Mononuclear cell (primary cell): ENCODE measurements around the gene KRT39. TPM values are rescaled to one million over a fixed set of nuclear protein-coding genes. Genes with fewer than 3 reads are reported as not detected.
"Not testable (repeated sequence)": the region's sequence is repeated elsewhere in the genome, so short reads cannot be mapped to it uniquely, and the experiment has no call there.

ENCODE experiments used
- H3K27me3 ChIP-seq: 2 replicates; pipeline ENCODE4 v1.6.0; 2011; ENCODE audit warnings: low read length, control low read depth; ENCODE audit not compliant: insufficient read depth
- H3K4me1 ChIP-seq: 2 replicates; pipeline ENCODE4 v1.5.1; 2011; ENCODE audit warnings: mild to moderate bottlenecking, low read length, control low read depth; ENCODE audit not compliant: insufficient read depth
- H3K4me3 ChIP-seq: 2 replicates; pipeline ENCODE4 v1.5.1; 2011; ENCODE audit warnings: mild to moderate bottlenecking, low read length, moderate library complexity
- H3K9me3 ChIP-seq: 2 replicates; pipeline ENCODE4 v1.5.1; 2011; ENCODE audit warnings: low read depth, mild to moderate bottlenecking, control low read depth, low read length
- total RNA-seq: library from RNA; depleted of rRNA; stranded (reverse); fragments of >200 nt; gene quantifications from one replicate; pipeline ENCODE4 v1.2.3, GENCODE V29; 2012

The KRT39 gene
- total RNA-seq: not detected

GRCh38 chr17:40966848-40967247 lies at the start of gene KRT39:
Gene KRT39 (minus strand): TSS chr17:40966948. CDS start chr17:40966856, 92 bp downstream.
- no peaks in the 10 kb centered on the region for H3K9me3 ChIP-seq
- H3K4me3 ChIP-seq: no peak within 1 kb of the TSS
- no peaks in the 10 kb centered on the region for H3K4me1 ChIP-seq
- peaks cover 8% of the 10 kb centered on the region for H3K27me3 ChIP-seq

GRCh38 chr17:41015454-41015853 lies 48.7 kb upstream of the KRT39 start:
- H3K4me3 ChIP-seq: no peak overlapping the region
- no peaks in the 10 kb centered on the region for H3K9me3 ChIP-seq
- H3K27me3 ChIP-seq: no peaks in the 10 kb centered on the region
- H3K4me1 ChIP-seq: no peaks in the 10 kb centered on the region

DNA sequence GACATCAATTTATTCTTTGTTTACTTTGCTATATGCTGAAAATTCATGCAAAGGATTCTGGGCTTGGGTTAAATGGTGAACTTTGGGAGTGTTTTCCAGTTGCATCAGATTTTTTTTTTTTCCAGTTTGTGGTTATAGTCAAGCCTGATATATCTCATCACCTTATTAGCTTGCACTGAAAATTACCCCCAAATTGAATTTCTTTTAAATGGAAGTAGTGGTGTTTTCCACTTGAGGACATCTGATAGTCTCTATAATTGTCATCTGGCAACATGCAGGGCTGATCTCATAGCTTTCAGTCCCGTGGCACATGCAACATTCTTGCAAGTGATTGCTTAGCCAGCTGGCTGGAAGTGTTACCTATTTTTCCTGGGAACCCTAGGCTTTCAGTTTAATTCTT lies 46.9 kb upstream of the KRT39 start:
- H3K4me3 ChIP-seq: no peak overlapping the region
- H3K27me3 ChIP-seq: no peaks in the 10 kb centered on the region
- no peaks in the 10 kb centered on the region for H3K9me3 ChIP-seq
- no peaks in the 10 kb centered on the region for H3K4me1 ChIP-seq

DNA sequence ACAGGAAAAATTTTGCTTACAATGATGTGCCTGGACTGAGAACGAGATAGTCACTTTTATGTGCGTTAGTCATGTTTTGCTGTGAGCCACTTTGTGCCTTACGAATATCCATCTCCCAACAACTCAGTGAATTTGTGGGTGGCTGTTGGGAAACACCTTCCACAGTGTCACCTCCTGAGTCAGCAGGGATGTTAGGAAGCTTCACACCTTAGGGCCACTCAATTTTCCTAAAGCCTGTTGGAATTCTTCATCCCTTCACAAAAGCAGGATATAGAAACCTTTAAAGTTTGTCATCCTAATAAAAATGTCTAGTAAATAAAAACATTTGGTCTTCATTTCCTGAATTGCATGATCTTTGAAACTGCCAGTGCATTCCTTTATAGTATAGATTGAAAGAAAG lies 46.4 kb upstream of the KRT39 start:
- Histone ChIP-seq H3K4me3 (no peak overlapping the region), H3K27me3 (no peaks in the 10 kb centered on the region), H3K9me3 (no peaks in the 10 kb centered on the region), H3K4me1 (no peaks in the 10 kb centered on the region)

GRCh38 chr17:41012326-41013120 lies 45.8 kb upstream of the KRT39 start:
- H3K4me3 ChIP-seq: no peak overlapping the region
- no peaks in the 10 kb centered on the region for H3K27me3 ChIP-seq
- no peaks in the 10 kb centered on the region for H3K9me3 ChIP-seq
- H3K4me1 ChIP-seq: no peaks in the 10 kb centered on the region

GRCh38 chr17:41010441-41010840 lies 43.7 kb upstream of the KRT39 start:
- Histone ChIP-seq H3K27me3 (peaks cover 2% of the 10 kb centered on the region), H3K4me1 (no peaks in the 10 kb centered on the region), H3K9me3 (no peaks in the 10 kb centered on the region), H3K4me3 (no peak overlapping the region)

- Histone ChIP-seq H3K4me3 (no peak overlapping the region), H3K4me1 (no peaks in the 10 kb centered on the region), H3K27me3 (peaks cover 2% of the 10 kb centered on the region), H3K9me3 (no peaks in the 10 kb centered on the region)
Measured at GRCh38 chr17:41009936-41010335, 43.2 kb upstream of the KRT39 start.

GRCh38 chr17:41009301-41009760 lies 42.6 kb upstream of the KRT39 start:
- peaks cover 2% of the 10 kb centered on the region for H3K27me3 ChIP-seq
- no peaks in the 10 kb centered on the region for H3K9me3 ChIP-seq
- H3K4me3 ChIP-seq: no peak overlapping the region
- H3K4me1 ChIP-seq: no peaks in the 10 kb centered on the region

DNA sequence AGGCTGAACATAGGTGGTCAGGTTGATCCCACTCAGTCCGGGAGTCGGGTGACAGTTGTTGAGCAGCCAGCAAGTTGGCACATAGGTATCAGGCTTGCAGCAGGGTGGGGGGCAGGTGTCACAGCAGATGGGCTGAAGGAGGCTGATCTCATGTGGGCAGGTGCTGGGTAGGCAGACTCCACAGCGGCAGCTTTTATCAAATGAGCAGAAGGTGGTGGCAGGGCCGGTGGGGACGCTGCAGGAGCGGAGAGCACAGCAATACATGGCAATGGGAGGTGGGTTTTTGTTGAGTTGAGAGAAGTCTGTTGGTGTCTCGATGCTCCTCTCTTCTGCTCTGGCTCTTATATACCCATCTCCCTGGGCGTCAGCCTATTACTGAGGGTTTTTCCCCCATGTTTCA lies 42.1 kb upstream of the KRT39 start, which contains the start of gene KRTAP3-1:
KRTAP3-1 (minus strand) TSS at position 318 of the 400 bp plus-strand sequence; CDS start at position 264, 54 bp downstream.
- Histone ChIP-seq H3K9me3 (no peaks in the 10 kb centered on the region), H3K4me3 (no peak within 1 kb of the TSS), H3K27me3 (peaks cover 2% of the 10 kb centered on the region), H3K4me1 (no peaks in the 10 kb centered on the region)

- H3K4me1 ChIP-seq: no peaks in the 10 kb centered on the region
- no peaks in the 10 kb centered on the region for H3K9me3 ChIP-seq
- H3K4me3 ChIP-seq: no peak overlapping the region
- H3K27me3 ChIP-seq: peaks cover 12% of the 10 kb centered on the region
Measured at GRCh38 chr17:41004397-41004796, 37.6 kb upstream of the KRT39 start.

DNA sequence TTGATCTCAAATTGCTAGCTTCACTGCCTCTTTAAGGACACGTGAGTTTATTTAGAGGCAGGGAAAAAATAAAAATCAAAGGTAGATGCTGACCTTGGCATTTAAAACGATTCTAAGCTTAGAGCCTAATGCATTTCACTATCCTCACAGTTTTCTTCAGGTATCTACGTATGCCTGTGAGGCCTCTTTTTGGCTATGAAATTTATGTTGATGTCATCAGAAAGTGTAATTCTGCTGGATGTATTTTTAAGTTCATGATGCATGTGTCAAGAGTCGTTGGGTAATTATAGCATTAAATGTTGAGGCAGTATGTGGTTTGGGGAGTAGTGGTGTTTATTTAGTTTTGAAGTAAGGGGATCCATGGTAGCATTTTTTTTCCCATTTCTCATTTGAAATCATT lies 37.2 kb upstream of the KRT39 start:
- H3K9me3 ChIP-seq: no peaks in the 10 kb centered on the region
- no peak overlapping the region for H3K4me3 ChIP-seq
- peaks cover 17% of the 10 kb centered on the region for H3K27me3 ChIP-seq
- H3K4me1 ChIP-seq: no peaks in the 10 kb centered on the region

DNA sequence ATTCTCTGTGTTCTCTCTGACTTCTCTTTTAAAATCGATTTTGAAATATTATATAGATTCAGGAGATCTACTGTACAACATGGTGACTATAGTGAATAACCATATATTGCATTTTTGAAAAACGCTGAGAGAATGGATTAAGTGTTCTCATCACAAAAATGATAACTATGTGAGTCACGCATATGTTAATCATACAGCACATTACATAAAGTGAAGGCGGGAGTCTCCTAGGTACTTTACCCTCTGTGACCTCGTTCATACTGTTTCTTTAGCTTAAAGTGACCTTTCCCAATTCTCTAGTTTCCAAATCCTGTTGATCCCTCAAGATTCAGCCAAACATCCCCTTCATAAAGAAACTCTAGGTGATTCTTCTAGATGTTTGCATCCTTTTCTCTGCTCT lies 36.1 kb upstream of the KRT39 start:
- no peaks in the 10 kb centered on the region for H3K4me1 ChIP-seq
- H3K9me3 ChIP-seq: no peaks in the 10 kb centered on the region
- H3K4me3 ChIP-seq: no peak overlapping the region
- peaks cover 22% of the 10 kb centered on the region for H3K27me3 ChIP-seq

- H3K27me3 ChIP-seq: peaks cover 32% of the 10 kb centered on the region
- no peaks in the 10 kb centered on the region for H3K4me1 ChIP-seq
- H3K4me3 ChIP-seq: no peak overlapping the region
- no peaks in the 10 kb centered on the region for H3K9me3 ChIP-seq
Measured at GRCh38 chr17:41001795-41002194, 35.0 kb upstream of the KRT39 start.

DNA sequence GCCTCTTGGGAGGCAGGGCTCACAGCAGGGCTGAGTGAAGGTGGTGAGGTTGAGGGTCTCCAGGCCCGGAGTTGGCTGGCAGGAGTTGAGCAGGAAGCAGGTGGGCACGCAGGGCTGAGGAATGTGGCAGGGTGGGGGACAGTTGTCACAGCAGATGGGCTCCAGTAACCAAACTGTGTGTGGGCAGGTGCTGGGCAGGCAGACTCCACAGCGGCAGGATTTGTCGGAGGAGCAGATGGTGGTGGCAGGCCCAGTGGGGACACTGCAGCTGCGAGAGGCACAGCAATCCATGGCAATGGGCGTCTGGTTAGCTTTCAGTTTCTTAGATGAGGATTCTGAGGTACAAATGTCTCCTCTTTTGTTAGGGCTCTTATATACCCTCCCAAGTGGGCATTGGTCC lies 32.8 kb upstream of the KRT39 start, which contains the start of gene KRTAP3-2:
KRTAP3-2 (minus strand) TSS at position 344 of the 400 bp plus-strand sequence; CDS start at position 291, 53 bp downstream.
- H3K4me3 ChIP-seq: not testable (repeated sequence)

GRCh38 chr17:40997361-40997760 lies 30.6 kb upstream of the KRT39 start:
- peaks cover 56% of the 10 kb centered on the region for H3K27me3 ChIP-seq
- H3K9me3 ChIP-seq: no peaks in the 10 kb centered on the region
- no peak overlapping the region for H3K4me3 ChIP-seq

More for the DNA sequence above, 32.8 kb upstream of the KRT39 start, which contains the start of gene KRTAP3-2:
- peaks cover 47% of the 10 kb centered on the region for H3K27me3 ChIP-seq
- not testable (repeated sequence) for H3K9me3 ChIP-seq, H3K4me1 ChIP-seq

DNA sequence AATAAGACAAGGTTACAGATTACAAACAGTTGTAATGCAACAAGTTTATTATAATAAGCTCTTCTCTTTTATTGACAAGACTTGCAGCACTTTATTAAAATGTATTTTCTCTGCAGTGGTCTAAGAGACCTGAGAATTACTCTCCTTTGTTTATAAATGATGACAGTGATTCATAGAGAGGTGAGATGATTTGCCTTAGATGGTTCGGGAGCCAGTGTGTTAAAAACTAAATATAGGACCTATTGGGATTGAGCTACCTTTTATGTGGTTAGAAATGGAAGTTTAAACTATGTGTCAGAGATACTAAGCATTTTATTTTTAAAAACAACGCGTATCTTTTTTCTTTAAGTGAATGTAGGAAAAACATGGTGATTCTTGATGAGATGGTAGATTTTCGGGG lies 30.1 kb upstream of the KRT39 start:
- Histone ChIP-seq H3K4me3 (no peak overlapping the region), H3K27me3 (peaks cover 59% of the 10 kb centered on the region)

More at GRCh38 chr17:40997361-40997760, 30.6 kb upstream of the KRT39 start:
- no peaks in the 10 kb centered on the region for H3K4me1 ChIP-seq

More for the DNA sequence above, 30.1 kb upstream of the KRT39 start:
- Histone ChIP-seq H3K4me1 (no peaks in the 10 kb centered on the region), H3K9me3 (no peaks in the 10 kb centered on the region)
